Left cardiac atrium (tissue), 4 donors: ENCODE measurements around the gene RAPGEF1. TPM values are rescaled to one million over a fixed set of nuclear protein-coding genes. Genes with fewer than 3 reads are reported as not detected.
"Not testable (repeated sequence)": the region's sequence is repeated elsewhere in the genome, so short reads cannot be mapped to it uniquely, and the experiment has no call there.

Experiments used
- ATAC-seq, 2 donors: fragments of 200-7000 bp; cut with Tn5 transposase; one replicate each; pipeline ENCODE4 v1.9.1; 2020; ENCODE audit warnings: mild to moderate bottlenecking in 2 of 2, moderate library complexity in 2 of 2
- DNase-seq: peaks from one replicate; pipeline ENCODE4 v3.0.0-alpha.2; 2020
- intact Hi-C, 2 donors: fragments of 100-400 bp; cut with DNase I; formaldehyde crosslinking; loops; one replicate each; pipeline versions ENCODE4 v1.14.1 to v1.15.1; 2022 to 2023
- total RNA-seq, 2 donors: library from RNA; stranded (reverse); fragmentation: NEBNext Ultra II Directional; extraction: Animal tissue kit (Norgen Biotek cat#: 25700); gene quantifications; one replicate each; pipeline ENCODE4 v1.2.1, GENCODE V29; 2021
- donor health status: DM: no; HTN: yes; CAD: no.
- donor health status: DM: no; HTN: yes; CAD: no; lungs with severe emphysema.
- donor health status: DM: yes; HTN: yes; CAD: no.
- donor health status: Dilated cardiomyopathy.

The RAPGEF1 gene
- total RNA-seq, 2 donors from 2014 or later = 108 to 109 TPM

- no peak for ATAC-seq
- no peak for DNase-seq
- intact Hi-C loops = no loop called here
Observed at GRCh38 chr9:131714821-131715220, 25.1 kb downstream of the RAPGEF1 start.

- peak; percentile 75 to 83 for ATAC-seq
- DNase-seq = peak; percentile 80
- intact Hi-C loops = no loop called here
Observed at GRCh38 chr9:131714161-131714646, 25.7 kb downstream of the RAPGEF1 start.

GRCh38 chr9:131713016-131713415 lies 26.9 kb downstream of the RAPGEF1 start:
- intact Hi-C loops = no loop called here
- DNase-seq (no peak), ATAC-seq (no peak)

- DNase-seq (no peak), ATAC-seq (no peak)
- intact Hi-C loops = no loop called here
Observed at GRCh38 chr9:131712151-131712716, 27.6 kb downstream of the RAPGEF1 start.

GRCh38 chr9:131709771-131710431 lies 30.0 kb downstream of the RAPGEF1 start:
- intact Hi-C loops = no loop called here
- ATAC-seq (peak in 1 of 2 donors; percentile 29), DNase-seq (no peak)

- ATAC-seq, DNase-seq, intact Hi-C loops: not testable (repeated sequence)
Observed at GRCh38 chr9:131709010-131709770, 30.7 kb downstream of the RAPGEF1 start.

- intact Hi-C loops = no loop called here
- ATAC-seq = peak; percentile 89 to 90
- peak; percentile 85 for DNase-seq
Observed at GRCh38 chr9:131708226-131709002, 31.5 kb downstream of the RAPGEF1 start.

GRCh38 chr9:131707733-131708157 lies 32.1 kb downstream of the RAPGEF1 start:
- DNase-seq = no peak
- peak; percentile 48 to 56 for ATAC-seq
- intact Hi-C loops = no loop called here

- no peak for ATAC-seq
- intact Hi-C loops = no loop called here
Observed at GRCh38 chr9:131707050-131707449, 32.8 kb downstream of the RAPGEF1 start.

GRCh38 chr9:131706608-131706970 lies 33.3 kb downstream of the RAPGEF1 start:
- intact Hi-C loops = no loop called here
- ATAC-seq (no peak), DNase-seq (no peak)

More at GRCh38 chr9:131707050-131707449, 32.8 kb downstream of the RAPGEF1 start:
- DNase-seq = no peak

GRCh38 chr9:131704988-131705387 lies 34.9 kb downstream of the RAPGEF1 start:
- intact Hi-C loops = no loop called here
- no peak for ATAC-seq
- DNase-seq = no peak

GRCh38 chr9:131704141-131704983 lies 35.5 kb downstream of the RAPGEF1 start:
- DNase-seq (no peak), ATAC-seq (no peak)
- intact Hi-C loops = no loop called here

- intact Hi-C loops = no loop called here
- ATAC-seq = no peak
- no peak for DNase-seq
Observed at GRCh38 chr9:131703697-131704096, 36.2 kb downstream of the RAPGEF1 start.

GRCh38 chr9:131702911-131703310 lies 37.0 kb downstream of the RAPGEF1 start:
- intact Hi-C loops = no loop called here
- ATAC-seq (no peak), DNase-seq (no peak)

- no peak for DNase-seq
- ATAC-seq = no peak
- intact Hi-C loops = no loop called here
Observed at GRCh38 chr9:131701789-131702337, 38.0 kb downstream of the RAPGEF1 start.

GRCh38 chr9:131701436-131701781 lies 38.5 kb downstream of the RAPGEF1 start:
- DNase-seq (no peak), ATAC-seq (no peak)
- intact Hi-C loops = no loop called here

- intact Hi-C loops = no loop called here
- ATAC-seq (peak; percentile 7 to 11), DNase-seq (no peak)
Observed at GRCh38 chr9:131700765-131701435, 39.0 kb downstream of the RAPGEF1 start.

GRCh38 chr9:131700076-131700475 lies 39.8 kb downstream of the RAPGEF1 start:
- DNase-seq (no peak), ATAC-seq (no peak)
- intact Hi-C loops = no loop called here
